Activated B cell treated with CpG ODN at 0.5 μM for 24 hours (primary cell): ENCODE data around the gene MACROD2. TPM values are rescaled to one million over a fixed set of nuclear protein-coding genes. Genes with fewer than 3 reads are reported as not detected.

Source experiments
- ATAC-seq: fragments of 200-7000 bp; cut with Tn5 transposase; one replicate; pipeline ENCODE4 v1.10.0; 2021; ENCODE audit warnings: low read depth, mild to moderate bottlenecking, moderate library complexity
- CTCF ChIA-PET: fragments of 350-600 bp; sonication (Branson Sonifier 250); formaldehyde crosslinking; loops from one replicate; lab custom pipeline; 2021; ENCODE audit warnings: antibody characterized with exemption; lab: Charles Lee
- POLR2A ChIA-PET: fragments of 350-600 bp; sonication (Branson Sonifier 250); formaldehyde crosslinking; loops from one replicate; lab custom pipeline; 2021; ENCODE audit warnings: antibody characterized with exemption; lab: Charles Lee
- DNase-seq: peaks from one replicate; pipeline ENCODE4 v3.0.0; 2022
- H3K27ac Mint-ChIP-seq: one replicate; pipeline ENCODE4 v1.8.0; 2020; ENCODE audit warnings: mixed read lengths
- H3K27me3 Mint-ChIP-seq: one replicate; pipeline ENCODE4 v1.8.0; 2021; ENCODE audit warnings: mixed read lengths
- H3K36me3 Mint-ChIP-seq: one replicate; pipeline ENCODE4 v1.8.0; 2021; ENCODE audit warnings: low read depth, mixed read lengths
- H3K4me1 Mint-ChIP-seq: one replicate; pipeline ENCODE4 v1.8.0; 2021; ENCODE audit warnings: mixed read lengths
- H3K4me3 Mint-ChIP-seq: one replicate; pipeline ENCODE4 v1.8.0; 2020; ENCODE audit warnings: mild to moderate bottlenecking, mixed read lengths
- H3K9me3 Mint-ChIP-seq: one replicate; pipeline ENCODE4 v1.8.0; 2020; ENCODE audit warnings: mixed read lengths
- intact Hi-C: fragments of 100-400 bp; cut with micrococcal nuclease; formaldehyde crosslinking; loops from one replicate; pipeline ENCODE4 v1.15.1; 2024
- total RNA-seq: library from RNA; stranded (reverse); gene quantifications from 2 replicates; pipeline ENCODE4 v1.2.3, GENCODE V29; 2022
- TF ChIP-seq, protein P1 (sequence below): fragments of 200-600 bp; IDR thresholded peaks from one replicate; pipeline ENCODE4 v1.8.0; 2022; ENCODE audit warnings: antibody characterized with exemption, mild to moderate bottlenecking

Gene MACROD2
- total RNA-seq, 1 donor from 2014 or later, result 55.1 TPM

DNA sequence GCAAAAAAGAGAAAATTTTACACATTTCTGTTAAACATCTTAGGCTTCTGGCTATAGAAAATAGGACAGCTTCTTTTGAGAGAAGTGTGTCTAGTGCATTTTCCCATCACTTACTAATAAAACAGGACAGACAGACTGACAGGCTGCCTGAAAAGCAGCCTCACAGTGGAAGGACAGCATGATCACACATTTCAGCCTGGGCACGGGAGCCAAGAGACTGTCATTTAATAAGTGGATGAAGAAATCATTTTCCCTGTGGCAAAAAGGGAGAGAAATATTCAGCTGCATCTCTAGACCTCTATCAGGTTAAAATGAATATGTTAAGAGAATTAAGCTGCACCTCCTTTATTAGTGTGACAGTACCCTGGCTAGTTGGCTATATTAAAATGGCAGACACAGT, 1617.5 kb downstream of the MACROD2 start:
- no peaks in the 10 kb centered on the region for H3K36me3 Mint-ChIP-seq
- POLR2A ChIA-PET, result no interaction called here
- no peak overlapping the region for H3K4me3 Mint-ChIP-seq
- ATAC-seq, result no peak
- no peak for DNase-seq
- H3K27me3 Mint-ChIP-seq, result peaks cover 2% of the 10 kb centered on the region
- intact Hi-C loops, result no loop called here
- no peaks in the 10 kb centered on the region for H3K4me1 Mint-ChIP-seq
- CTCF ChIA-PET, result no interaction called here
- H3K9me3 Mint-ChIP-seq, result no peaks in the 10 kb centered on the region
- no peak overlapping the region for H3K27ac Mint-ChIP-seq
- TF ChIP-seq, protein P1, sequence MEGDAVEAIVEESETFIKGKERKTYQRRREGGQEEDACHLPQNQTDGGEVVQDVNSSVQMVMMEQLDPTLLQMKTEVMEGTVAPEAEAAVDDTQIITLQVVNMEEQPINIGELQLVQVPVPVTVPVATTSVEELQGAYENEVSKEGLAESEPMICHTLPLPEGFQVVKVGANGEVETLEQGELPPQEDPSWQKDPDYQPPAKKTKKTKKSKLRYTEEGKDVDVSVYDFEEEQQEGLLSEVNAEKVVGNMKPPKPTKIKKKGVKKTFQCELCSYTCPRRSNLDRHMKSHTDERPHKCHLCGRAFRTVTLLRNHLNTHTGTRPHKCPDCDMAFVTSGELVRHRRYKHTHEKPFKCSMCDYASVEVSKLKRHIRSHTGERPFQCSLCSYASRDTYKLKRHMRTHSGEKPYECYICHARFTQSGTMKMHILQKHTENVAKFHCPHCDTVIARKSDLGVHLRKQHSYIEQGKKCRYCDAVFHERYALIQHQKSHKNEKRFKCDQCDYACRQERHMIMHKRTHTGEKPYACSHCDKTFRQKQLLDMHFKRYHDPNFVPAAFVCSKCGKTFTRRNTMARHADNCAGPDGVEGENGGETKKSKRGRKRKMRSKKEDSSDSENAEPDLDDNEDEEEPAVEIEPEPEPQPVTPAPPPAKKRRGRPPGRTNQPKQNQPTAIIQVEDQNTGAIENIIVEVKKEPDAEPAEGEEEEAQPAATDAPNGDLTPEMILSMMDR, result no peak

GRCh38 chr20:15613530-15613929, 1618.2 kb downstream of the MACROD2 start:
- ChIA-PET POLR2A (no interaction called here), CTCF (no interaction called here)
- Mint-ChIP-seq H3K27ac (no peak overlapping the region), H3K4me1 (no peaks in the 10 kb centered on the region), H3K36me3 (no peaks in the 10 kb centered on the region), H3K4me3 (no peak overlapping the region), H3K27me3 (peaks cover 2% of the 10 kb centered on the region), H3K9me3 (no peaks in the 10 kb centered on the region)
- TF ChIP-seq, protein P1, result no peak
- DNase-seq (no peak), ATAC-seq (no peak)
- intact Hi-C loops, result no loop called here

GRCh38 chr20:15616626-15617025, 1621.3 kb downstream of the MACROD2 start:
- intact Hi-C loops, result no loop called here
- Mint-ChIP-seq H3K4me3 (no peak overlapping the region), H3K27me3 (peaks cover 2% of the 10 kb centered on the region), H3K9me3 (no peaks in the 10 kb centered on the region), H3K4me1 (no peaks in the 10 kb centered on the region), H3K36me3 (no peaks in the 10 kb centered on the region), H3K27ac (no peak overlapping the region)
- ChIA-PET CTCF (no interaction called here), POLR2A (no interaction called here)
- TF ChIP-seq, protein P1, result no peak
- DNase-seq (no peak), ATAC-seq (no peak)

DNA sequence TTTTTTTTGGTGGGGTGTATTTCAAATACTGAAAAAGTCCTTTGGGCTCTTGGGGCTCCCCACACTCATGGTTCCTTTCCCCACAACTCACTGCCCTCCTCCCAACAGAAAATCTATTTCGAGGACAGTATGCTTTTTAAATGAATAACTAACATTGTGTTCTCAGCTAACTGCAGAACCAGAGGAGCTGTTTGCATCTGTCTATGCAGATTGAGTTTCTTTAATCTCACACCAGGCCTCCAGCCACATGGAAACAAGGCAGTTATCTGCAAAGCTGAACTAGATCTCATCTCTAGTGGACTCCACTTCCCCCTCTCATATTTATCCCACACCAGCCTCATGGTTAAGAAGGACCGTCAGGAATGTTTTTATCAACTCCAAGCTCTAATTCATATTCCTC, 1622.8 kb downstream of the MACROD2 start:
- TF ChIP-seq, protein P1, result no peak
- no peaks in the 10 kb centered on the region for H3K4me1 Mint-ChIP-seq
- no peaks in the 10 kb centered on the region for H3K36me3 Mint-ChIP-seq
- peaks cover under 1% of the 10 kb centered on the region for H3K27me3 Mint-ChIP-seq
- no peaks in the 10 kb centered on the region for H3K9me3 Mint-ChIP-seq
- POLR2A ChIA-PET, result no interaction called here
- DNase-seq (no peak), ATAC-seq (no peak)
- H3K27ac Mint-ChIP-seq, result no peak overlapping the region
- intact Hi-C loops, result no loop called here
- CTCF ChIA-PET, result no interaction called here
- no peak overlapping the region for H3K4me3 Mint-ChIP-seq

- TF ChIP-seq, protein P1, result no peak
- H3K27me3 Mint-ChIP-seq, result no peaks in the 10 kb centered on the region
- H3K27ac Mint-ChIP-seq, result no peak overlapping the region
- no peaks in the 10 kb centered on the region for H3K9me3 Mint-ChIP-seq
- H3K36me3 Mint-ChIP-seq, result no peaks in the 10 kb centered on the region
- ChIA-PET CTCF (no interaction called here), POLR2A (no interaction called here)
- no peak for DNase-seq
- intact Hi-C loops, result no loop called here
- H3K4me3 Mint-ChIP-seq, result no peak overlapping the region
- no peak for ATAC-seq
- H3K4me1 Mint-ChIP-seq, result no peaks in the 10 kb centered on the region
These were observed 1623.6 kb downstream of the MACROD2 start for GRCh38 chr20:15618912-15619311.
